ENCODE data around the gene PTPN14.

The PTPN14 gene

DNA sequence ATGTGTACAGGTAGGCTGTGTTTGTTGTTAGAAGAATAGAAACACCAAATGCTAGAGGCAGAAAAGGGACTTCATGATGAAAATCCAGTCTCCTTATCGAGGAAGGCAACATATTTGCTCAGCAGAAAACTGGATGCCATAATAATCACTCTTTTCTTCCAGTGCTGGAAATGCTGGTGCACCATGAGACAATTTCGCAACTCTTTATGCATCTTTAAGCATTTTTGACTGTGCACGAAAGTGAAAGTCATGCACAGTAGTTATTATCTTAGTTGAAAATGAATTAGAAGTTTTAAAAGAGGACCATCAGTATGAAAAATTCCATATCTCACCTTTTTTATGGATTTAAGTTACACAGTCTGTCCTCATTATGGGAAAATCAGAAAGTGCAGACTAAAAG is 241.4 kb downstream of the PTPN14 start:
- no peak for DNase-seq (ENCODE audit: low read depth)

DNA sequence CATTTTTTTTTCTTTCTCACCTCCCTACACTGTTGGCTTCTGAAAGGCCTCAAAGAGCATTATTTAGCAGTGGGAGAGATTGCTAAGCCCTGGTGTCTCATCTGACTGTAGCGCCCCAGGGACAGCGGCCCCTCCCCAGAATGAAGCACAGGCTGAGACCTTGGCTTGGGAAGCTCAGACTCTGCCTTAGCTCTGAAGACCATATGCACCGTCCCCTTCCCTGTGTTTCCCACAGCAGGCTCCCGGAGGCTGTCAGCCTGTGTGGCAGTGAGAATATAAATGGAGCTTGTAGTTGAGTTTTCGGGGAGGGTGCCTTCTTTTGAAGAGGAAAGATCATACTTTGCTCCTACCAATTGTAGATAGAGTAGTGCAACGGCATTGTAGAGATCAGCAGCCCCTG is 245.1 kb downstream of the PTPN14 start:
- DNase-seq (ENCODE audit: low read depth) = no peak

DNA sequence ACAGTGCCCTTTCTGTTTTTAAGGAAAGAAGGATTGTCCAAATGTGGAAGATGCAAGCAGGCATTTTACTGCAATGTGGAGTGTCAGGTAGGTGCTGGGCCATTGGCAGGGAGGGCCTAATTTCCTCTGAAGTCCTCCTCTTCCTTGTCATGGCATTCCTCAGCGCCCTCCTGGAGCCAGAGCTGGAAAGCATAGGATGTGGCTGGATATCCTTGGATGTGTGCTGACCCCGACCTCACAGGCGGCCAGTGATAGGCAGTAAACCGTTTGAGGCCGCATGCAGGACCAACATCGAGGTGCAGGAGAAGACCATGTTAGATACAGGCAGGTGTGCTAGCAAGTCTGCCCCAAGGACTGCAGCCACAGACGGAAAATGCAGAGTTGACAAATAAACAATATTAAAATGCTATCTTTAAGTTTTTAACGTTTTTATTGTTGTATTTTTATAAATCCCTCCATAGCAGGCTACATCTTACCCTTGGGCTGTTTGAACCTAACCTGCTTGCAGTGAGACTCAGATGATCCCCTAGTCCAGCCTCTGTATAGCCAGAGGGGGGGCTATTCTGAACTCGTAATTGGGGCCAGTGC is 246.1 kb downstream of the PTPN14 start:
- no peak for DNase-seq (ENCODE audit: low read depth)

DNA sequence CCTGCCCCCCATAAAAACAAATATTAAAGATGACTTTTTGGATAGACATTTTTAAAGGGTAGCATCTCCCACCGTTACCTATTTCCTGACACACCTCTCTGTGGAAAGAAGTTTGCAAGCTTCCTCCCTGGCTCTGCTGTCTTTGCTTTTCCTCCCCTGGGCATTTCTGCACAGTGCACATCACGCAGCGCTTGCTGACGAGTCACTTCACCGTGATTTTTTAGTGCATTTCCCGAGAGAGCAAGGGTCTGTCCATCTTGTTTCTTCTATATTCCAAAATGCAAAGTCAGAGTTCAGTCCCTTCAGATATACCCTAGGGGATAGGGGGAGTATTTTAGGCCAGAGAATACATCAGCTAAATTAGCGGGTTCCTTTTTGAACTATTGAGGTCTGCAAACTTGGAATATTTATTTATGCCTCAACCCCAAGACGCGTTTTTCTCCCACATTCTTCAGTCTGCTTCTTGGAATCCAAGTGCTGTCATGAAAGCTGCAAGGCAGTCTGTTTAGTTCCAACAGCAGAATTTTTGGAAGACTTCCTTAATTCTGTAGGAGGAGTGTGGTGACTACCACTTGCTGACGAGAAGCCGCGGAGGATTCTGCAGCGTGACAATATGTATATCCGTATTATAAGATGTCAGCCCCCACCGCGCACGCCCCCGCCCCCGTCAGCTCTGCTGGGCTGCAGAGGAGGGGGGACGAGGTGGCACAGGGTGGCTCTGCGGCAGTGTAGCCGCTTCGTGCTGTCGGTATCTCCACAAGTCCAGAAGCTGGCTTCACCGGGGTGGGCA is 248.1 kb downstream of the PTPN14 start:
- no peak for DNase-seq (ENCODE audit: low read depth)

DNA sequence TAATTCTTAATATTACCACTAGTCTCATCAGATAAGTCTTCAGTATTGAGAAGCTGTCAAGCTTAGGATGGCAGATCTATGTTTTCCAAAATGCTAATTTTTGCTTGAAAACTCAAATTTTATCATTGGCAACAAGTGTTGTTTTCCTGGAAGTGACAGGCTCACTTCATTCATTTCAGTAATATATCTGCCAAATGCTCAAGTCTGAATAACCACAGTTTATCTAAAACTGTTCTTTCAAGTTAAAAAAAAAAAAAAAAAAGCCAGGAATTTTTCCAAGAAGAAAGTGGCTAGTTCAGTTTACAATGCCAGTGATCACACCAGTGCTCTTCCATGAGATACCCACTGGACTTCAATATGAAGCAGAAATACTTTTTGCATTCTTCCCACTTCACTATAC is 249.9 kb downstream of the PTPN14 start:
- no peak for DNase-seq (ENCODE audit: low read depth)

DNA sequence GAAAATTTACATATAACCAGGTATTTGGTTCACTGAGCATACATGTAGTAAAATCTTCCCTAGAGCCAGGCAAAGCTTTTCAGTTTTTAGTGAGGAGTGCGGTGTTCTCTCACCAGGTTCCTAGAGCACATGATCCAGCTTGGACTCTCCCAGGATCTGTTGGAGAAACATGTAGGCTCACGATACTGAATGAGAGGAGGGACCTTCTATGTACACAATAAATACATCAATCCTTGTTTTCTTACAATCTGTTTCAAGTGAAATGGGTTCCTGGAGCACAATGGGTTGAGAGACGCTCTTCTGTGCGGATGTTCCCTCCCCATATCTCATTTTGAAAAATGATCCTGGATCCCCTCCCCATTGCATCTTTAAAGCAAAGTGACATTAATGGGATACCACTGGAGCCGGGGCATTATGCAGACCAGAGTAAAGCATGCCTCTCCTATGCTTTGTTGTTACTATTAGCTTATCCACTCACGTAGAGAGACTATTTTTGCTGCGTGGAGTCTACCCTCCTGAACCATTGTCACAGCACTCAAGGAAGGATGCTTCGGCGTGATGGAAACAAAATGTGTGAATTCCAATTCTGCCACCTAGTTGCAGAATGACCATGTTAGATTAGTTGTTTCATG is 251.1 kb downstream of the PTPN14 start:
- DNase-seq (ENCODE audit: low read depth) = no peak

All from stimulated activated CD8-positive, alpha-beta memory T cell treated with anti-CD3 and anti-CD28 coated beads, Interleukin-7, amount 100 ng/mL, for 24 hours (primary cell).